A549 (cell line): ENCODE measurements around the gene CHML.

Source experiments
- CBX2 ChIP-seq: fragments of 200-600 bp; sonication (generic); IDR thresholded peaks from 2 replicates; pipeline ENCODE4 v1.6.1; 2016; ENCODE audit warnings: low read depth, mild to moderate bottlenecking, borderline replicate concordance
- EP300 ChIP-seq, 2 experiments: fragments of >200 bp; sonication (Bioruptor Twin); formaldehyde crosslinking; IDR thresholded peaks; 2 replicates in 1 of 2; 3 replicates in 1 of 2; pipeline ENCODE4 v1.6.1; 2016 to 2017
- KDM5A ChIP-seq: fragments of 200-600 bp; sonication (generic); IDR thresholded peaks from 2 replicates; pipeline ENCODE4 v1.6.1; 2016; ENCODE audit warnings: antibody characterized with exemption, mild to moderate bottlenecking
- NR3C1 ChIP-seq: fragments of >200 bp; sonication (Bioruptor Twin); formaldehyde crosslinking; IDR thresholded peaks from 3 replicates; pipeline ENCODE4 v1.6.1; 2017
- PHF8 ChIP-seq: fragments of 200-600 bp; sonication (generic); IDR thresholded peaks from 2 replicates; pipeline ENCODE4 v1.6.1; 2016; ENCODE audit warnings: low read depth, mild to moderate bottlenecking, antibody characterized with exemption, moderate library complexity, borderline replicate concordance
- TF ChIP-seq, protein P1 (sequence below): fragments of >200 bp; sonication (Bioruptor Twin); formaldehyde crosslinking; IDR thresholded peaks from 3 replicates; pipeline ENCODE4 v1.5.1; 2016
- TF ChIP-seq, protein P2 (sequence below): fragments of 200-600 bp; sonication (generic); IDR thresholded peaks from 2 replicates; pipeline ENCODE4 v1.6.1; 2016; ENCODE audit warnings: antibody characterized with exemption, mild to moderate bottlenecking, moderate library complexity

DNA sequence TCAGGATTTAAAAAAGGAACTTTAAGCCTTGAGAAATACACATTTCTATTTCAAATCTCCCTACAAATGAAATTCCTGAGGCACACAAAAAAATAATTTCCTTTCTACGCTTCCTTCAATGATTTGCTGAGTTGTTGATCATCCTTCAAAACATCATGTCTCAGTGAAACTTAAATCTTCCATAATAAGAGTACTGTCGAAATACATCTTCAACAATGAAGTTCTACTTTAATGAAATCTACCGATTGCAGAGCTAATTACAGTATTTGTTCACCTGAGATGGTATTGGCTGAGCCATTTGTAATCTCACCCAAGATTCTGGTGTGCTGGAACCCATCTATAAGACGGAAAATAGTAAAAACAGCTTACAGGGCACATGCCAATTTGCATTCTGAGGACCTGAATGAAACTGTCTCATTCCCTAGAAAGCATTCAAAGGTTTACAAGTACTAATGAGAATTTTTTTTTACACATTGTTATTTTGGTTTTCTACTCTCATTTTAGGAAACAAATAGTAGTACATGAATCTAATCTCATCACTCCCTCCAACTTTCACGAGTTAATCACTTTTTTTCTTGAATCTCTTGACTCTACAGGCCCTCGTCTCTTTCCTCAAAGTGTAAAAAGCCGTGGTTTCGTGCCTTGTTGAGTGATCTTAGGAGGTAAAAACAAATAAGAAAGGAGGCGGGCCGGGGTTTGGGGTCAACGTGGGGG, 1.1 kb downstream of the CHML start:
- TF ChIP-seq PHF8 (no peak), EP300 (IDR thresholded peaks at IDR 0.05) (no peak), CBX2 (no peak), KDM5A (no peak), NR3C1 (no peak)
- TF ChIP-seq, protein P1, sequence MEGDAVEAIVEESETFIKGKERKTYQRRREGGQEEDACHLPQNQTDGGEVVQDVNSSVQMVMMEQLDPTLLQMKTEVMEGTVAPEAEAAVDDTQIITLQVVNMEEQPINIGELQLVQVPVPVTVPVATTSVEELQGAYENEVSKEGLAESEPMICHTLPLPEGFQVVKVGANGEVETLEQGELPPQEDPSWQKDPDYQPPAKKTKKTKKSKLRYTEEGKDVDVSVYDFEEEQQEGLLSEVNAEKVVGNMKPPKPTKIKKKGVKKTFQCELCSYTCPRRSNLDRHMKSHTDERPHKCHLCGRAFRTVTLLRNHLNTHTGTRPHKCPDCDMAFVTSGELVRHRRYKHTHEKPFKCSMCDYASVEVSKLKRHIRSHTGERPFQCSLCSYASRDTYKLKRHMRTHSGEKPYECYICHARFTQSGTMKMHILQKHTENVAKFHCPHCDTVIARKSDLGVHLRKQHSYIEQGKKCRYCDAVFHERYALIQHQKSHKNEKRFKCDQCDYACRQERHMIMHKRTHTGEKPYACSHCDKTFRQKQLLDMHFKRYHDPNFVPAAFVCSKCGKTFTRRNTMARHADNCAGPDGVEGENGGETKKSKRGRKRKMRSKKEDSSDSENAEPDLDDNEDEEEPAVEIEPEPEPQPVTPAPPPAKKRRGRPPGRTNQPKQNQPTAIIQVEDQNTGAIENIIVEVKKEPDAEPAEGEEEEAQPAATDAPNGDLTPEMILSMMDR: no peak
- TF ChIP-seq, protein P2, sequence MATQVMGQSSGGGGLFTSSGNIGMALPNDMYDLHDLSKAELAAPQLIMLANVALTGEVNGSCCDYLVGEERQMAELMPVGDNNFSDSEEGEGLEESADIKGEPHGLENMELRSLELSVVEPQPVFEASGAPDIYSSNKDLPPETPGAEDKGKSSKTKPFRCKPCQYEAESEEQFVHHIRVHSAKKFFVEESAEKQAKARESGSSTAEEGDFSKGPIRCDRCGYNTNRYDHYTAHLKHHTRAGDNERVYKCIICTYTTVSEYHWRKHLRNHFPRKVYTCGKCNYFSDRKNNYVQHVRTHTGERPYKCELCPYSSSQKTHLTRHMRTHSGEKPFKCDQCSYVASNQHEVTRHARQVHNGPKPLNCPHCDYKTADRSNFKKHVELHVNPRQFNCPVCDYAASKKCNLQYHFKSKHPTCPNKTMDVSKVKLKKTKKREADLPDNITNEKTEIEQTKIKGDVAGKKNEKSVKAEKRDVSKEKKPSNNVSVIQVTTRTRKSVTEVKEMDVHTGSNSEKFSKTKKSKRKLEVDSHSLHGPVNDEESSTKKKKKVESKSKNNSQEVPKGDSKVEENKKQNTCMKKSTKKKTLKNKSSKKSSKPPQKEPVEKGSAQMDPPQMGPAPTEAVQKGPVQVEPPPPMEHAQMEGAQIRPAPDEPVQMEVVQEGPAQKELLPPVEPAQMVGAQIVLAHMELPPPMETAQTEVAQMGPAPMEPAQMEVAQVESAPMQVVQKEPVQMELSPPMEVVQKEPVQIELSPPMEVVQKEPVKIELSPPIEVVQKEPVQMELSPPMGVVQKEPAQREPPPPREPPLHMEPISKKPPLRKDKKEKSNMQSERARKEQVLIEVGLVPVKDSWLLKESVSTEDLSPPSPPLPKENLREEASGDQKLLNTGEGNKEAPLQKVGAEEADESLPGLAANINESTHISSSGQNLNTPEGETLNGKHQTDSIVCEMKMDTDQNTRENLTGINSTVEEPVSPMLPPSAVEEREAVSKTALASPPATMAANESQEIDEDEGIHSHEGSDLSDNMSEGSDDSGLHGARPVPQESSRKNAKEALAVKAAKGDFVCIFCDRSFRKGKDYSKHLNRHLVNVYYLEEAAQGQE: no peak
